Inferior parietal cortex (tissue), 1 donor: ENCODE results near the gene KAT14.
"Not testable (repeated sequence)": the region's sequence is repeated elsewhere in the genome, so short reads cannot be mapped to it uniquely, and the experiment has no call there.

Experiments used
- DNase-seq: peaks from one replicate; pipeline ENCODE4 v3.0.0-alpha.2; 2016; ENCODE audit errors: extremely low spot score

The KAT14 gene

GRCh38 chr20:18137412-18138265 lies at the start of gene KAT14, which contains the start of gene PET117:
Gene KAT14, plus strand, starts transcription at chr20:18137863. Its CDS starts 4,798 bp downstream, at chr20:18142661.
Gene PET117, plus strand, starts transcription at chr20:18137863. Its CDS starts 93 bp downstream, at chr20:18137956.
- peak; percentile 91 for DNase-seq

GRCh38 chr20:18088298-18088697 lies 49.4 kb upstream of the KAT14 start:
- DNase-seq = not testable (repeated sequence)

- DNase-seq = not testable (repeated sequence)
Observed at GRCh38 chr20:18088841-18089240, 48.8 kb upstream of the KAT14 start.

GRCh38 chr20:18090044-18090443 lies 47.6 kb upstream of the KAT14 start:
- DNase-seq = no peak

GRCh38 chr20:18090477-18090876 lies 47.2 kb upstream of the KAT14 start:
- no peak for DNase-seq

GRCh38 chr20:18091623-18092022 lies 46.0 kb upstream of the KAT14 start:
- no peak for DNase-seq

GRCh38 chr20:18092890-18093289 lies 44.8 kb upstream of the KAT14 start:
- no peak for DNase-seq

- DNase-seq = no peak
Observed at GRCh38 chr20:18093388-18093787, 44.3 kb upstream of the KAT14 start.

GRCh38 chr20:18094191-18094590 lies 43.5 kb upstream of the KAT14 start:
- DNase-seq = no peak

GRCh38 chr20:18100569-18100968 lies 37.1 kb upstream of the KAT14 start:
- not testable (repeated sequence) for DNase-seq

GRCh38 chr20:18101125-18101810 lies 36.4 kb upstream of the KAT14 start:
- peak; percentile 2 for DNase-seq

GRCh38 chr20:18103497-18103896 lies 34.2 kb upstream of the KAT14 start:
- DNase-seq = no peak

- DNase-seq = no peak
Observed at GRCh38 chr20:18108326-18108725, 29.3 kb upstream of the KAT14 start.

GRCh38 chr20:18128574-18128973 lies 9.1 kb upstream of the KAT14 start:
- DNase-seq = not testable (repeated sequence)

- DNase-seq = no peak
Observed at GRCh38 chr20:18132663-18133062, 5.0 kb upstream of the KAT14 start.

- no peak for DNase-seq
Observed at GRCh38 chr20:18133962-18134361, 3.7 kb upstream of the KAT14 start.

GRCh38 chr20:18138266-18138582 lies 561 bp downstream of the KAT14 start:
- DNase-seq = no peak

- DNase-seq = no peak
Observed at GRCh38 chr20:18138639-18139583, 1.2 kb downstream of the KAT14 start.

GRCh38 chr20:18139832-18140231 lies 2.2 kb downstream of the KAT14 start:
- no peak for DNase-seq

- DNase-seq = no peak
Observed at GRCh38 chr20:18144541-18145099, 7.0 kb downstream of the KAT14 start.

- DNase-seq = no peak
Observed at GRCh38 chr20:18154342-18154741, 16.7 kb downstream of the KAT14 start.

GRCh38 chr20:18156045-18156444 lies 18.4 kb downstream of the KAT14 start:
- DNase-seq = no peak
